GM12878 (cell line): ENCODE results near the gene MEF2D. TPM values are rescaled to one million over a fixed set of nuclear protein-coding genes. Genes with fewer than 3 reads are reported as not detected.

Experiments used
- ATAC-seq: fragments of 200-7000 bp; cut with Tn5 transposase; 3 replicates; pipeline ENCODE4 v1.9.1; 2020; ENCODE audit warnings: mild to moderate bottlenecking, moderate library complexity
- BruUV-seq: library from RNA; stranded (reverse); fragments of 400-500 nt; replicated peaks from 2 replicates; lab custom pipeline; 2021; lab: Mats Ljungman, UMichigan
- CTCF ChIA-PET: fragments of 300-600 bp; sonication (Branson Sonifier 250); formaldehyde crosslinking; extraction: SDS; loops from one replicate; lab custom pipeline; 2021; ENCODE audit warnings: inconsistent platforms; lab: Yijun Ruan, JAX
- POLR2A ChIA-PET: fragments of 350-600 bp; formaldehyde crosslinking; extraction: SDS; loops from one replicate; lab custom pipeline; 2021; ENCODE audit warnings: inconsistent platforms; lab: Charles Lee
- RAD21 ChIA-PET: fragments of 300-600 bp; sonication (Branson Sonifier 250); formaldehyde crosslinking; loops from one replicate; lab custom pipeline; 2023; ENCODE audit warnings: antibody characterized with exemption; ENCODE audit not compliant: unreplicated experiment; lab: Charles Lee
- SMC1A ChIA-PET: fragments of 300-600 bp; sonication (Branson Sonifier 250); formaldehyde crosslinking; loops from one replicate; lab custom pipeline; 2023; ENCODE audit not compliant: unreplicated experiment, uncharacterized antibody; lab: Charles Lee
- DNase-seq: peaks from one replicate; pipeline ENCODE4 v3.0.0-alpha.2; 2011; ENCODE audit warnings: low read depth, low spot score
- FAIRE-seq: peaks from 3 replicates; lab custom pipeline; 2011; peaks lifted over from hg19 to GRCh38; lab: Jason Lieb, UNC
- H2AFZ ChIP-seq: 2 replicates; pipeline ENCODE4 v1.6.0; 2011; ENCODE audit warnings: low read depth, low read length, control low read depth; ENCODE audit not compliant: control insufficient read depth
- H3K27ac ChIP-seq: 2 replicates; pipeline ENCODE4 v1.5.1; 2011; ENCODE audit warnings: control low read depth; ENCODE audit not compliant: control insufficient read depth, insufficient read depth
- H3K27me3 ChIP-seq, 2 experiments: replicated peaks in 1 of 2; 2 replicates each; pipeline versions ENCODE4 v1.6.0 to v1.6.1; 2011; ENCODE audit warnings: low read length in 1 of 2; ENCODE audit not compliant: control insufficient read depth in 2 of 2, insufficient read depth in 2 of 2
- H3K36me3 ChIP-seq, 2 experiments: 2 replicates each; pipeline ENCODE4 v1.5.1; 2011; ENCODE audit warnings: low read length in 1 of 2; ENCODE audit not compliant: control insufficient read depth in 2 of 2, insufficient read depth in 2 of 2
- H3K4me1 ChIP-seq: 2 replicates; pipeline ENCODE4 v1.6.1; 2011; ENCODE audit warnings: mild to moderate bottlenecking, low read length, moderate library complexity, mixed read lengths; ENCODE audit not compliant: control insufficient read depth, insufficient read depth
- H3K4me2 ChIP-seq: 2 replicates; pipeline ENCODE4 v1.6.0; 2011; ENCODE audit warnings: control low read depth; ENCODE audit not compliant: control insufficient read depth, insufficient read depth
- H3K4me3 ChIP-seq: fragments of 200-600 bp; sonication (generic); 2 replicates; pipeline ENCODE4 v1.5.1; 2016
- H3K79me2 ChIP-seq: 2 replicates; pipeline ENCODE4 v1.6.0; 2011; ENCODE audit warnings: low read length; ENCODE audit not compliant: control insufficient read depth, insufficient read depth
- H3K9ac ChIP-seq: 2 replicates; pipeline ENCODE4 v1.8.0; 2011; ENCODE audit warnings: low read length, control low read depth, mixed read lengths; ENCODE audit not compliant: control insufficient read depth, insufficient read depth
- H3K9me3 ChIP-seq: replicated peaks from 3 replicates; pipeline ENCODE4 v1.5.1; 2011; ENCODE audit warnings: mild to moderate bottlenecking, low read length; ENCODE audit not compliant: control insufficient read depth, insufficient read depth
- H4K20me1 ChIP-seq: 2 replicates; pipeline ENCODE4 v1.6.0; 2011; ENCODE audit not compliant: control insufficient read depth, insufficient read depth
- CREM ChIP-seq: IDR thresholded peaks from 2 replicates; pipeline ENCODE4 v1.6.1; 2014; ENCODE audit warnings: antibody characterized with exemption, low read depth
- DPF2 ChIP-seq: fragments of 450-650 bp; IDR thresholded peaks from 2 replicates; pipeline ENCODE4 v1.6.1; 2017; ENCODE audit warnings: mild to moderate bottlenecking
- IKZF2 ChIP-seq, 2 experiments: fragments of 450-650 bp; IDR thresholded peaks; 2 replicates each; pipeline ENCODE4 v1.6.1; 2017; ENCODE audit warnings: mild to moderate bottlenecking in 2 of 2, moderate library complexity in 2 of 2
- JUND ChIP-seq: IDR thresholded peaks from 2 replicates; pipeline ENCODE4 v1.6.1; 2012; ENCODE audit warnings: low read depth, mild to moderate bottlenecking, low read length, improper control_type of control experiment, moderate library complexity
- LARP7 ChIP-seq: fragments of 450-650 bp; IDR thresholded peaks from 2 replicates; pipeline ENCODE4 v1.6.1; 2017; ENCODE audit warnings: mild to moderate bottlenecking
- MEF2B ChIP-seq: fragments of 450-650 bp; IDR thresholded peaks from 2 replicates; pipeline ENCODE4 v1.6.1; 2018; ENCODE audit warnings: mild to moderate bottlenecking, moderate library complexity; ENCODE audit not compliant: partially characterized antibody, poor library complexity, severe bottlenecking
- MYB ChIP-seq: fragments of 150-350 bp; IDR thresholded peaks from 2 replicates; pipeline ENCODE4 v1.6.1; 2014; ENCODE audit warnings: mild to moderate bottlenecking, low read depth, low read length, borderline replicate concordance
- SIN3A ChIP-seq: IDR thresholded peaks from 2 replicates; pipeline ENCODE4 v1.6.1; 2012; ENCODE audit warnings: low read depth, low read length, improper control_type of control experiment
- SMAD5 ChIP-seq: IDR thresholded peaks from 2 replicates; pipeline ENCODE4 v1.6.1; 2016; ENCODE audit warnings: antibody characterized with exemption, low read depth
- SMC3 ChIP-seq: IDR thresholded peaks from 2 replicates; pipeline ENCODE4 v1.6.1; 2011; ENCODE audit warnings: low read length, improper control_type of control experiment, borderline replicate concordance
- STAT3 ChIP-seq: IDR thresholded peaks from 2 replicates; pipeline ENCODE4 v1.6.1; 2011; ENCODE audit warnings: low read depth, low read length, improper control_type of control experiment
- TBL1XR1 ChIP-seq: IDR thresholded peaks from 2 replicates; pipeline ENCODE4 v1.6.1; 2012; ENCODE audit warnings: low read depth, low read length, improper control_type of control experiment
- WGBS: methylation state at CpG from one replicate; pipeline ENCODE4 v1.1.6; 2016; ENCODE audit warnings: low lambda C conversion rate; ENCODE audit not compliant: insufficient replicate concordance, insufficient coverage; ENCODE audit errors: missing lambda C conversion rate; 5-methylcytosine and 5-hydroxymethylcytosine counted together
- in situ Hi-C: fragments of 300-500 bp; cut with MboI; formaldehyde crosslinking; loops from 9 replicates; pipeline ENCODE4 v1.14.3; 2018; ENCODE audit warnings: mixed read lengths
- intact Hi-C: fragments of 100-400 bp; cut with micrococcal nuclease; formaldehyde crosslinking; loops from one replicate; pipeline ENCODE4 v1.14.2; 2022; ENCODE audit not compliant: unreplicated experiment
- polyA plus RNA-seq, 11 experiments: library from polyadenylated mRNA; depleted of rRNA in 4 of 11; unstranded in 6 of 11; stranded (reverse) in 5 of 11; fragments of >200 nt; fragmentation: Nextera tagmentation in 4 of 11; fragmentation: Illumina TruSeq in 1 of 11; extraction: Ambion mirVana in 4 of 11; extraction: Trizol in 1 of 11; gene quantifications; 1 replicate in 1 of 11; 2 replicates in 10 of 11; pipeline versions ENCODE4 v1.2.1 to v1.2.3, GENCODE V29; 2011 to 2016; ENCODE audit warnings: inconsistent platforms in 2 of 11, missing spikeins in 2 of 11, low read depth in 1 of 11
- total RNA-seq, 4 experiments: library from RNA; depleted of rRNA in 3 of 4; stranded (reverse); fragments of >200 nt in 3 of 4; fragmentation: Illumina TruSeq in 1 of 4; extraction: Trizol in 1 of 4; gene quantifications; 2 replicates each; pipeline versions ENCODE4 v1.2.1 to v1.2.3, GENCODE V29; 2013 to 2021
- TF ChIP-seq, protein P1 (sequence below): IDR thresholded peaks from 2 replicates; pipeline ENCODE4 v1.6.1; 2012; ENCODE audit warnings: improper control_type of control experiment, low read depth, low read length; ENCODE audit not compliant: insufficient replicate concordance
- TF ChIP-seq, protein P2 (sequence below): fragments of 450-650 bp; IDR thresholded peaks from 2 replicates; pipeline ENCODE4 v1.6.1; 2018; ENCODE audit warnings: mild to moderate bottlenecking, low read depth, moderate library complexity; ENCODE audit not compliant: partially characterized antibody
- TF ChIP-seq, protein P3 (sequence below): IDR thresholded peaks from 2 replicates; pipeline ENCODE4 v1.6.1; 2012; ENCODE audit warnings: low read depth, low read length, improper control_type of control experiment

The MEF2D gene
- total and polyA plus RNA-seq, 10 of the 15 experiments (the other 5 are each of a cell fraction or from before 2014, with no cell fraction given) = 0.61 to 53.0 (median 15.2) TPM

DNA sequence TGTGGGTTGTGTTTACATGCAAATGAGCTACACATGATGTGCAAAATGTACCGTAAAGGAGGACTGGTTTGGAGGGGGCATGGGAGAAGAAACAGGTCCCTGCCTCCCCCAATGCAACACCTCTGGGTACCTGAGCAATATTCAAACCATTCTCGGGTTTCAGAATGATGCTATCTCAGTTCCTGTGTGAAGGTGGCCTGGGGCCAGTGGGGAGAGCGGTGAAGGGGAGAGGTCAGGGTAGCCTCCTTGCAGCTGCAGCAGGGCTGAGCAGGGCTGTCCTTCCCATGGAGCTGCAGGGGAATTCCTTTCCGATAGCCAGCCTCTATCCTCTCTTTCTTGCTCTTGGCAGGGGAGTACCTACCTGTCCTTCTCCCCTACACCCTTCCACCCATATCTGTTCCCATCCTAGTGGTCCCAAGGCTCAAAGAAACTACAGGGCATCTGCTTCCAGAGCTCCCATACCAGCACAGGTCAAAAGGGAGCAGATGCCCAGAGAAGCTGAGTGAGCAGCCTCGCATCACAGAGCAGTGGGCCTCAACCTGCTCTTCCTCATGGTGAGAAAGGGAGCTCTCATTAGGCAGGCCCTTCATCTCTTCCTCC, 11.9 kb downstream of the MEF2D start:
- SMC1A ChIA-PET = interaction anchor here (0.5 to 21.2 kb wide), 10 partner anchors 7 to 127 kb away, joined by 3 to 460 read pairs (median 6); partner anchors contain the start of genes GPATCH4, IQGAP3, MEF2D and NAXE
- Histone ChIP-seq H3K4me1 (peaks cover 80% of the 10 kb centered on the region), H3K9me3 (no peaks in the 10 kb centered on the region), H3K9ac (peak overlapping the region; percentile 79), H3K79me2 (peaks cover 98% of the 10 kb centered on the region), H3K4me3 (peak overlapping the region; percentile 73), H3K27ac (peak overlapping the region; percentile 96), H3K36me3 (peaks cover 5 to 6% of the 10 kb centered on the region in 2 experiments; a peak in 3 of 4 replicates), H4K20me1 (no peaks in the 10 kb centered on the region), H3K27me3 (no peaks in the 10 kb centered on the region), H2AFZ (no peak overlapping the region), H3K4me2 (peak overlapping the region; percentile 82)
- DNase-seq (no peak), FAIRE-seq (peak; percentile 80), ATAC-seq (peak; percentile 73)
- intact Hi-C loops = loop anchor here (1.0 to 10.0 kb wide), 2 partner anchors 17 to 116 kb away; partner anchors contain the start of gene GPATCH4
- CTCF ChIA-PET = interaction anchor here (0.6 to 8.0 kb wide), 12 partner anchors 6 to 240 kb away, joined by 3 to 175 read pairs (median 6); partner anchors contain the start of genes ISG20L2, MEF2D and METTL25B
- 2% methylated on average over 5 of the region's 5 CpGs for WGBS
- in situ Hi-C loops = no loop called here
- POLR2A ChIA-PET = interaction anchor here (1.1 to 23.9 kb wide), 9 partner anchors 7 to 338 kb away, joined by 3 to 630 read pairs (median 15); partner anchors contain the start of genes ISG20L2, MEF2D, METTL25B and NAXE
- RAD21 ChIA-PET = interaction anchor here (0.9 to 13.6 kb wide), 10 partner anchors 7 to 338 kb away, joined by 3 to 323 read pairs (median 16); partner anchors contain the start of gene MEF2D
- BruUV-seq = no TSS peak
- peak; percentile 67; the same call in 1 of the 2 replicates for TF ChIP-seq TBL1XR1
- TF ChIP-seq STAT3 = no peak
- TF ChIP-seq, protein P1, sequence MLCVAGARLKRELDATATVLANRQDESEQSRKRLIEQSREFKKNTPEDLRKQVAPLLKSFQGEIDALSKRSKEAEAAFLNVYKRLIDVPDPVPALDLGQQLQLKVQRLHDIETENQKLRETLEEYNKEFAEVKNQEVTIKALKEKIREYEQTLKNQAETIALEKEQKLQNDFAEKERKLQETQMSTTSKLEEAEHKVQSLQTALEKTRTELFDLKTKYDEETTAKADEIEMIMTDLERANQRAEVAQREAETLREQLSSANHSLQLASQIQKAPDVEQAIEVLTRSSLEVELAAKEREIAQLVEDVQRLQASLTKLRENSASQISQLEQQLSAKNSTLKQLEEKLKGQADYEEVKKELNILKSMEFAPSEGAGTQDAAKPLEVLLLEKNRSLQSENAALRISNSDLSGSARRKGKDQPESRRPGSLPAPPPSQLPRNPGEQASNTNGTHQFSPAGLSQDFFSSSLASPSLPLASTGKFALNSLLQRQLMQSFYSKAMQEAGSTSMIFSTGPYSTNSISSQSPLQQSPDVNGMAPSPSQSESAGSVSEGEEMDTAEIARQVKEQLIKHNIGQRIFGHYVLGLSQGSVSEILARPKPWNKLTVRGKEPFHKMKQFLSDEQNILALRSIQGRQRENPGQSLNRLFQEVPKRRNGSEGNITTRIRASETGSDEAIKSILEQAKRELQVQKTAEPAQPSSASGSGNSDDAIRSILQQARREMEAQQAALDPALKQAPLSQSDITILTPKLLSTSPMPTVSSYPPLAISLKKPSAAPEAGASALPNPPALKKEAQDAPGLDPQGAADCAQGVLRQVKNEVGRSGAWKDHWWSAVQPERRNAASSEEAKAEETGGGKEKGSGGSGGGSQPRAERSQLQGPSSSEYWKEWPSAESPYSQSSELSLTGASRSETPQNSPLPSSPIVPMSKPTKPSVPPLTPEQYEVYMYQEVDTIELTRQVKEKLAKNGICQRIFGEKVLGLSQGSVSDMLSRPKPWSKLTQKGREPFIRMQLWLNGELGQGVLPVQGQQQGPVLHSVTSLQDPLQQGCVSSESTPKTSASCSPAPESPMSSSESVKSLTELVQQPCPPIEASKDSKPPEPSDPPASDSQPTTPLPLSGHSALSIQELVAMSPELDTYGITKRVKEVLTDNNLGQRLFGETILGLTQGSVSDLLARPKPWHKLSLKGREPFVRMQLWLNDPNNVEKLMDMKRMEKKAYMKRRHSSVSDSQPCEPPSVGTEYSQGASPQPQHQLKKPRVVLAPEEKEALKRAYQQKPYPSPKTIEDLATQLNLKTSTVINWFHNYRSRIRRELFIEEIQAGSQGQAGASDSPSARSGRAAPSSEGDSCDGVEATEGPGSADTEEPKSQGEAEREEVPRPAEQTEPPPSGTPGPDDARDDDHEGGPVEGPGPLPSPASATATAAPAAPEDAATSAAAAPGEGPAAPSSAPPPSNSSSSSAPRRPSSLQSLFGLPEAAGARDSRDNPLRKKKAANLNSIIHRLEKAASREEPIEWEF = no peak
- TF ChIP-seq SMC3 = no peak
- TF ChIP-seq MEF2B = peak; percentile 70
- TF ChIP-seq, protein P2, sequence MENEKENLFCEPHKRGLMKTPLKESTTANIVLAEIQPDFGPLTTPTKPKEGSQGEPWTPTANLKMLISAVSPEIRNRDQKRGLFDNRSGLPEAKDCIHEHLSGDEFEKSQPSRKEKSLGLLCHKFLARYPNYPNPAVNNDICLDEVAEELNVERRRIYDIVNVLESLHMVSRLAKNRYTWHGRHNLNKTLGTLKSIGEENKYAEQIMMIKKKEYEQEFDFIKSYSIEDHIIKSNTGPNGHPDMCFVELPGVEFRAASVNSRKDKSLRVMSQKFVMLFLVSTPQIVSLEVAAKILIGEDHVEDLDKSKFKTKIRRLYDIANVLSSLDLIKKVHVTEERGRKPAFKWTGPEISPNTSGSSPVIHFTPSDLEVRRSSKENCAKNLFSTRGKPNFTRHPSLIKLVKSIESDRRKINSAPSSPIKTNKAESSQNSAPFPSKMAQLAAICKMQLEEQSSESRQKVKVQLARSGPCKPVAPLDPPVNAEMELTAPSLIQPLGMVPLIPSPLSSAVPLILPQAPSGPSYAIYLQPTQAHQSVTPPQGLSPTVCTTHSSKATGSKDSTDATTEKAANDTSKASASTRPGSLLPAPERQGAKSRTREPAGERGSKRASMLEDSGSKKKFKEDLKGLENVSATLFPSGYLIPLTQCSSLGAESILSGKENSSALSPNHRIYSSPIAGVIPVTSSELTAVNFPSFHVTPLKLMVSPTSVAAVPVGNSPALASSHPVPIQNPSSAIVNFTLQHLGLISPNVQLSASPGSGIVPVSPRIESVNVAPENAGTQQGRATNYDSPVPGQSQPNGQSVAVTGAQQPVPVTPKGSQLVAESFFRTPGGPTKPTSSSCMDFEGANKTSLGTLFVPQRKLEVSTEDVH = no peak
- 0 out of 2 replicates have a peak, but pooled peaks have one; percentile 51 for TF ChIP-seq MYB
- no peak; the same call in 1 of the 2 replicates for TF ChIP-seq LARP7
- TF ChIP-seq SIN3A = no peak
- peak; percentile 69 to 77; a peak in 3 of 4 replicates for TF ChIP-seq IKZF2 (IDR thresholded peaks at IDR 0.05)
- peak; percentile 82 for TF ChIP-seq CREM
- TF ChIP-seq, protein P3, sequence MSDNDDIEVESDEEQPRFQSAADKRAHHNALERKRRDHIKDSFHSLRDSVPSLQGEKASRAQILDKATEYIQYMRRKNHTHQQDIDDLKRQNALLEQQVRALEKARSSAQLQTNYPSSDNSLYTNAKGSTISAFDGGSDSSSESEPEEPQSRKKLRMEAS = no peak
- peak; percentile 59; the same call in 1 of the 2 replicates for TF ChIP-seq JUND
- TF ChIP-seq SMAD5 = no peak
- peak; percentile 97 for TF ChIP-seq DPF2
